ENCODE results near the gene CPED1.

Gene CPED1

GRCh38 chr7:121214657-121215056 is 226.1 kb downstream of the CPED1 start:
- TF ChIP-seq POLR2AphosphoS5 (IDR thresholded peaks at IDR 0.05; ENCODE audit: low read depth, low read length) (no peak), SIN3A (IDR thresholded peaks at IDR 0.05; ENCODE audit: borderline replicate concordance, insufficient read depth, low read length) (no peak), TAF1 (IDR thresholded peaks at IDR 0.05; ENCODE audit: borderline replicate concordance, insufficient read depth, low read length) (no peak), REST (IDR thresholded peaks at IDR 0.05; ENCODE audit: insufficient read depth in 1 of 2, low read depth in 2 of 2, low read length in 2 of 2) (no peak)

- TF ChIP-seq FOXP2 (optimal IDR thresholded peaks at IDR 0.05; ENCODE audit: borderline replicate concordance, extremely low read depth, extremely low read length, insufficient read depth) (no peak), SIN3A (IDR thresholded peaks at IDR 0.05; ENCODE audit: borderline replicate concordance, insufficient read depth, low read length) (no peak), REST (IDR thresholded peaks at IDR 0.05; ENCODE audit: insufficient read depth in 1 of 2, low read depth in 2 of 2, low read length in 2 of 2) (no peak)
These were observed 230.5 kb downstream of the CPED1 start for GRCh38 chr7:121219026-121219425.

- TF ChIP-seq POLR2AphosphoS5 (IDR thresholded peaks at IDR 0.05; ENCODE audit: low read depth, low read length) (no peak), TAF1 (IDR thresholded peaks at IDR 0.05; ENCODE audit: borderline replicate concordance, insufficient read depth, low read length) (no peak), SIN3A (IDR thresholded peaks at IDR 0.05; ENCODE audit: borderline replicate concordance, insufficient read depth, low read length) (no peak), FOXP2 (optimal IDR thresholded peaks at IDR 0.05; ENCODE audit: borderline replicate concordance, extremely low read depth, extremely low read length, insufficient read depth) (no peak)
These were observed 240.3 kb downstream of the CPED1 start for GRCh38 chr7:121228779-121229178.

GRCh38 chr7:121235201-121235600 is 246.7 kb downstream of the CPED1 start:
- no peak for TF ChIP-seq SIN3A (IDR thresholded peaks at IDR 0.05; ENCODE audit: borderline replicate concordance, insufficient read depth, low read length)
- TF ChIP-seq FOXP2 (optimal IDR thresholded peaks at IDR 0.05; ENCODE audit: borderline replicate concordance, extremely low read depth, extremely low read length, insufficient read depth), result no peak
- no peak for TF ChIP-seq REST (IDR thresholded peaks at IDR 0.05; ENCODE audit: insufficient read depth in 1 of 2, low read depth in 2 of 2, low read length in 2 of 2)
- no peak for TF ChIP-seq POLR2AphosphoS5 (IDR thresholded peaks at IDR 0.05; ENCODE audit: low read depth, low read length)
- TF ChIP-seq TAF1 (IDR thresholded peaks at IDR 0.05; ENCODE audit: borderline replicate concordance, insufficient read depth, low read length), result no peak

- no peak for TF ChIP-seq REST (IDR thresholded peaks at IDR 0.05; ENCODE audit: insufficient read depth in 1 of 2, low read depth in 2 of 2, low read length in 2 of 2)
- no peak for TF ChIP-seq TAF1 (IDR thresholded peaks at IDR 0.05; ENCODE audit: borderline replicate concordance, insufficient read depth, low read length)
- no peak for TF ChIP-seq SIN3A (IDR thresholded peaks at IDR 0.05; ENCODE audit: borderline replicate concordance, insufficient read depth, low read length)
- TF ChIP-seq POLR2AphosphoS5 (IDR thresholded peaks at IDR 0.05; ENCODE audit: low read depth, low read length), result no peak
- no peak for TF ChIP-seq FOXP2 (optimal IDR thresholded peaks at IDR 0.05; ENCODE audit: borderline replicate concordance, extremely low read depth, extremely low read length, insufficient read depth)
These were observed 249.1 kb downstream of the CPED1 start for GRCh38 chr7:121237601-121238000.
